HCT116 (cell line): ENCODE measurements around the gene CELF2. TPM values are rescaled to one million over a fixed set of nuclear protein-coding genes. Genes with fewer than 3 reads are reported as not detected.

Experiments used
- ATAC-seq: fragments of 200-7000 bp; cut with Tn5 transposase; 2 replicates; pipeline ENCODE4 v1.9.1; 2020; ENCODE audit warnings: mild to moderate bottlenecking, moderate library complexity
- BruUV-seq: library from RNA; stranded (reverse); fragments of 400-500 nt; replicated peaks from 2 replicates; lab custom pipeline; 2021; lab: Mats Ljungman, UMichigan
- CTCF ChIA-PET: fragments of 300-600 bp; sonication (Branson Sonifier 250); formaldehyde crosslinking; loops from one replicate; lab custom pipeline; 2021; ENCODE audit warnings: antibody characterized with exemption; lab: Charles Lee
- POLR2A ChIA-PET: fragments of 300-600, 350-600 bp; sonication (Branson Sonifier 250); formaldehyde crosslinking; loops from one replicate; lab custom pipeline; 2021; ENCODE audit warnings: antibody characterized with exemption; lab: Charles Lee
- RAD21 ChIA-PET, 2 experiments: fragments of 300-600 bp; sonication (Branson Sonifier 250); formaldehyde crosslinking; loops; one replicate each; lab custom pipeline; 2023; ENCODE audit warnings: low total read pairs in 2 of 2; ENCODE audit not compliant: uncharacterized antibody in 2 of 2, unreplicated experiment in 2 of 2, low non-redundant PET in 1 of 2; lab: Charles Lee
- DNase-seq: peaks from one replicate; pipeline ENCODE4 v3.0.0-alpha.2; 2010; ENCODE audit warnings: low read depth, low spot score
- H2AFZ ChIP-seq: fragments of 200-600 bp; shearing (Covaris generic), sonication (generic); 2 replicates; pipeline ENCODE4 v1.6.1; 2017; ENCODE audit warnings: low read depth, mixed run types, mixed read lengths, antibody characterized with exemption, low read length; ENCODE audit not compliant: poor library complexity, severe bottlenecking
- H3K27ac ChIP-seq: 2 replicates; pipeline ENCODE4 v1.5.1; 2012; ENCODE audit warnings: low read depth, low read length
- H3K27me3 ChIP-seq: fragments of 200-600 bp; sonication (generic); 2 replicates; pipeline ENCODE4 v1.6.1; 2016; ENCODE audit warnings: mixed run types, low read length, mixed read lengths; ENCODE audit not compliant: insufficient read depth
- H3K36me3 ChIP-seq, 2 experiments: fragments of 200-500 bp in 1 of 2; fragments of 200-600 bp in 1 of 2; sonication (Bioruptor generic) in 1 of 2; sonication (generic) in 1 of 2; 2 replicates each; pipeline versions ENCODE4 v1.5.1 to v1.6.1; 2014 to 2016; ENCODE audit warnings: low read length in 2 of 2, inconsistent platforms in 1 of 2, mixed read lengths in 1 of 2, mixed run types in 1 of 2; ENCODE audit not compliant: insufficient read depth in 2 of 2, control insufficient read depth in 1 of 2
- H3K4me1 ChIP-seq, 2 experiments: fragments of 200-600 bp in 1 of 2; sonication (generic) in 1 of 2; 2 replicates each; pipeline versions ENCODE4 v1.5.1 to v1.6.1; 2012 to 2017; ENCODE audit warnings: low read length in 2 of 2, inconsistent platforms in 1 of 2, mild to moderate bottlenecking in 1 of 2, mixed read lengths in 1 of 2, mixed run types in 1 of 2, moderate library complexity in 1 of 2; ENCODE audit not compliant: insufficient read depth in 2 of 2, control insufficient read depth in 1 of 2
- H3K4me2 ChIP-seq: fragments of 200-600 bp; sonication (generic); 2 replicates; pipeline ENCODE4 v1.6.1; 2017; ENCODE audit warnings: mixed run types, low read length, mixed read lengths
- H3K4me3 ChIP-seq, 2 experiments: fragments of 200-600 bp in 1 of 2; sonication (generic) in 1 of 2; replicated peaks in 1 of 2; 2 replicates each; pipeline ENCODE4 v1.5.1; 2011 to 2016; ENCODE audit warnings: low read length in 2 of 2, control low read depth in 1 of 2, low read depth in 1 of 2, mild to moderate bottlenecking in 1 of 2, mixed read lengths in 1 of 2, mixed run types in 1 of 2
- H3K79me2 ChIP-seq: fragments of 200-600 bp; sonication (generic); 2 replicates; pipeline ENCODE4 v1.6.1; 2017; ENCODE audit warnings: mild to moderate bottlenecking, mixed run types, low read length, moderate library complexity, mixed read lengths; ENCODE audit not compliant: insufficient read depth
- H3K9ac ChIP-seq: fragments of 200-600 bp; sonication (generic); 2 replicates; pipeline ENCODE4 v1.6.1; 2016; ENCODE audit warnings: low read length, mixed read lengths
- H3K9me2 ChIP-seq: fragments of 200-600 bp; sonication (generic), shearing (Covaris generic); 2 replicates; pipeline ENCODE4 v1.6.1; 2017; ENCODE audit warnings: mixed run types, mild to moderate bottlenecking, moderate library complexity; ENCODE audit not compliant: insufficient read depth
- H3K9me3 ChIP-seq, 2 experiments: fragments of 200-500 bp in 1 of 2; fragments of 200-600 bp in 1 of 2; sonication (Bioruptor generic) in 1 of 2; sonication (generic) in 1 of 2; 2 replicates each; pipeline ENCODE4 v1.6.1; 2014 to 2017; ENCODE audit warnings: low read length in 2 of 2, mixed read lengths in 2 of 2, inconsistent platforms in 1 of 2, low read depth in 1 of 2, mild to moderate bottlenecking in 1 of 2, mixed run types in 1 of 2, moderate library complexity in 1 of 2; ENCODE audit not compliant: control insufficient read depth in 1 of 2, insufficient read depth in 1 of 2
- H4K20me1 ChIP-seq: fragments of 200-600 bp; sonication (generic), shearing (Covaris generic); 2 replicates; pipeline ENCODE4 v1.6.1; 2017; ENCODE audit warnings: mixed run types, mild to moderate bottlenecking, moderate library complexity; ENCODE audit not compliant: insufficient read depth
- CBX3 ChIP-seq: IDR thresholded peaks from 2 replicates; pipeline ENCODE4 v1.6.1; 2012; ENCODE audit warnings: low read depth
- CEBPB ChIP-seq: IDR thresholded peaks from 2 replicates; pipeline ENCODE4 v1.6.1; 2012; ENCODE audit warnings: low read depth
- CTCF ChIP-seq, 3 experiments: fragments of 200-600 bp in 1 of 3; sonication (generic) in 1 of 3; IDR thresholded peaks in 2 of 3; conservative IDR thresholded peaks in 1 of 3; 2 replicates each; pipeline ENCODE4 v1.5.1; 2012 to 2017; ENCODE audit warnings: low read depth in 2 of 3, low read length in 2 of 3, antibody characterized with exemption in 1 of 3, borderline replicate concordance in 1 of 3, control low read depth in 1 of 3, mild to moderate bottlenecking in 1 of 3, mixed read lengths in 1 of 3, mixed run types in 1 of 3, moderate library complexity in 1 of 3; ENCODE audit not compliant: insufficient read depth in 1 of 3
- EZH2 ChIP-seq: fragments of 200-600 bp; sonication (generic); IDR thresholded peaks from 2 replicates; pipeline ENCODE4 v1.6.1; 2017; ENCODE audit warnings: antibody characterized with exemption, mixed run types
- FOSL1 ChIP-seq: IDR thresholded peaks from 2 replicates; pipeline ENCODE4 v1.6.1; 2012; ENCODE audit warnings: low read depth
- POLR2A ChIP-seq: IDR thresholded peaks from 2 replicates; pipeline ENCODE4 v1.7.0; 2011; ENCODE audit warnings: borderline replicate concordance; ENCODE audit not compliant: insufficient read depth, insufficient read length; ENCODE audit errors: extremely low read depth
- REST ChIP-seq: IDR thresholded peaks from 2 replicates; pipeline ENCODE4 v1.6.1; 2012; ENCODE audit warnings: low read depth
- SRF ChIP-seq: IDR thresholded peaks from 2 replicates; pipeline ENCODE4 v1.6.1; 2012; ENCODE audit warnings: low read depth
- TCF7L2 ChIP-seq: IDR thresholded peaks from 2 replicates; pipeline ENCODE4 v1.7.0; 2011; ENCODE audit warnings: borderline replicate concordance, inconsistent platforms; ENCODE audit not compliant: insufficient read depth, insufficient read length; ENCODE audit errors: extremely low read depth
- YY1 ChIP-seq: IDR thresholded peaks from 2 replicates; pipeline ENCODE4 v1.6.1; 2011; ENCODE audit warnings: low read length, low read depth, moderate library complexity, mild to moderate bottlenecking; ENCODE audit not compliant: insufficient replicate concordance; ENCODE audit errors: extremely low read depth
- ZBTB33 ChIP-seq: IDR thresholded peaks from 2 replicates; pipeline ENCODE4 v1.6.1; 2011; ENCODE audit warnings: mild to moderate bottlenecking, low read length, moderate library complexity; ENCODE audit not compliant: insufficient replicate concordance; ENCODE audit errors: extremely low read depth
- ZNF274 ChIP-seq: fragments of 200-500 bp; sonication (Bioruptor generic); IDR thresholded peaks from 2 replicates; pipeline ENCODE4 v1.6.1; 2014; ENCODE audit warnings: mild to moderate bottlenecking, low read depth, low read length, inconsistent platforms
- intact Hi-C: fragments of 100-400 bp; cut with micrococcal nuclease; formaldehyde crosslinking; loops from 2 replicates; pipeline ENCODE4 v1.10.0; 2022
- total RNA-seq: library from RNA; stranded (reverse); gene quantifications from one replicate; pipeline ENCODE4 v1.2.1, GENCODE V29; 2021; ENCODE audit not compliant: unreplicated experiment

The CELF2 gene
- total RNA-seq, 1 experiment from 2014 or later, result 0.66 TPM

- Histone ChIP-seq H3K27ac (no peak overlapping the region), H3K9me2 (no peaks in the 10 kb centered on the region), H3K4me2 (no peak overlapping the region), H2AFZ (no peak overlapping the region), H3K27me3 (peaks cover 16% of the 10 kb centered on the region; the same call in 1 of the 2 replicates), H3K9ac (no peak overlapping the region), H3K4me3 (no peak overlapping the region), H3K36me3 (no peaks in the 10 kb centered on the region), H3K9me3 (no peaks in the 10 kb centered on the region), H3K79me2 (no peaks in the 10 kb centered on the region), H3K4me1 (no peaks in the 10 kb centered on the region), H4K20me1 (no peaks in the 10 kb centered on the region)
- CTCF ChIA-PET, result no interaction called here
- TF ChIP-seq YY1 (no peak), ZBTB33 (no peak), TCF7L2 (no peak), POLR2A (no peak), CTCF (IDR thresholded peaks at IDR 0.05 in 2 of 3, conservative IDR thresholded peaks at IDR 0.05 in 1 of 3; ENCODE audit: borderline replicate concordance in 1 of 3, insufficient read depth in 1 of 3, low read depth in 2 of 3, low read length in 2 of 3) (no peak), EZH2 (no peak), CEBPB (no peak), REST (no peak), FOSL1 (no peak), SRF (no peak), CBX3 (no peak), ZNF274 (no peak)
- POLR2A ChIA-PET, result no interaction called here
- RAD21 ChIA-PET, result no interaction called here
- BruUV-seq, result no TSS peak
- no peak for ATAC-seq
- no peak for DNase-seq
- intact Hi-C loops, result no loop called here
Measured at GRCh38 chr10:11170993-11171851, 153.6 kb downstream of the CELF2 start.
